H1 (cell line): ENCODE measurements around the gene RNF187.

Experiments
- BRCA1 ChIP-seq: IDR thresholded peaks from 2 replicates; pipeline ENCODE4 v1.6.1; 2012; ENCODE audit warnings: low read depth, low read length, improper control_type of control experiment
- CBX5 ChIP-seq: fragments of 300-800, 300-1000 bp; sonication (generic); IDR thresholded peaks from 2 replicates; pipeline ENCODE4 v1.7.1; 2016; ENCODE audit warnings: antibody characterized with exemption, low read length, low read depth
- CHD1 ChIP-seq: IDR thresholded peaks from 2 replicates; pipeline ENCODE4 v1.6.1; 2012; ENCODE audit warnings: low read depth, low read length, improper control_type of control experiment
- CTCF ChIP-seq, 3 experiments: IDR thresholded peaks; 1 replicate in 2 of 3; 2 replicates in 1 of 3; pipeline versions ENCODE4 v1.5.1 to v1.6.1; 2011; ENCODE audit warnings: low read length in 3 of 3, mild to moderate bottlenecking in 3 of 3, inconsistent platforms in 2 of 3, low read depth in 1 of 3, moderate library complexity in 1 of 3; ENCODE audit not compliant: insufficient read depth in 1 of 3; ENCODE audit errors: control extremely low read depth in 1 of 3
- EZH2 ChIP-seq: fragments of 200-600 bp; sonication (generic); IDR thresholded peaks from 2 replicates; pipeline ENCODE4 v1.7.1; 2012; ENCODE audit warnings: low read depth, mild to moderate bottlenecking, moderate library complexity, low read length, inconsistent platforms; ENCODE audit not compliant: severe bottlenecking
- MAX ChIP-seq: IDR thresholded peaks from 2 replicates; pipeline ENCODE4 v1.6.1; 2012; ENCODE audit warnings: inconsistent platforms
- NRF1 ChIP-seq: IDR thresholded peaks from 2 replicates; pipeline ENCODE4 v1.6.1; 2011; ENCODE audit warnings: mild to moderate bottlenecking, low read depth, low read length, improper control_type of control experiment
- PHF8 ChIP-seq: fragments of 200-600 bp; sonication (generic); conservative IDR thresholded peaks from 2 replicates; pipeline ENCODE4 v1.7.1; 2012; ENCODE audit warnings: low read depth, mild to moderate bottlenecking, inconsistent platforms, low read length, moderate library complexity
- POLR2A ChIP-seq, 2 experiments: IDR thresholded peaks; 1 replicate in 1 of 2; 2 replicates in 1 of 2; pipeline ENCODE4 v1.6.1; 2011; ENCODE audit warnings: low read depth in 2 of 2, low read length in 2 of 2, mild to moderate bottlenecking in 2 of 2; ENCODE audit errors: control extremely low read depth in 1 of 2
- POLR2AphosphoS5 ChIP-seq: IDR thresholded peaks from 2 replicates; pipeline ENCODE4 v1.6.1; 2011; ENCODE audit warnings: low read depth, low read length
- SIN3A ChIP-seq, 2 experiments: IDR thresholded peaks in 1 of 2; conservative IDR thresholded peaks in 1 of 2; 2 replicates each; pipeline ENCODE4 v1.6.1; 2011 to 2012; ENCODE audit warnings: low read length in 2 of 2, improper control_type of control experiment in 1 of 2, low read depth in 1 of 2, mild to moderate bottlenecking in 1 of 2
- SP1 ChIP-seq: IDR thresholded peaks from 2 replicates; pipeline ENCODE4 v1.6.1; 2011; ENCODE audit warnings: low read depth, low read length
- SRF ChIP-seq: IDR thresholded peaks from 2 replicates; pipeline ENCODE4 v1.6.1; 2011; ENCODE audit warnings: mild to moderate bottlenecking, low read depth, low read length, moderate library complexity
- TAF7 ChIP-seq: optimal IDR thresholded peaks from 2 replicates; pipeline ENCODE3; 2011; ENCODE audit warnings: low read depth, mild to moderate bottlenecking, inconsistent platforms, low read length, moderate library complexity, borderline replicate concordance

DNA sequence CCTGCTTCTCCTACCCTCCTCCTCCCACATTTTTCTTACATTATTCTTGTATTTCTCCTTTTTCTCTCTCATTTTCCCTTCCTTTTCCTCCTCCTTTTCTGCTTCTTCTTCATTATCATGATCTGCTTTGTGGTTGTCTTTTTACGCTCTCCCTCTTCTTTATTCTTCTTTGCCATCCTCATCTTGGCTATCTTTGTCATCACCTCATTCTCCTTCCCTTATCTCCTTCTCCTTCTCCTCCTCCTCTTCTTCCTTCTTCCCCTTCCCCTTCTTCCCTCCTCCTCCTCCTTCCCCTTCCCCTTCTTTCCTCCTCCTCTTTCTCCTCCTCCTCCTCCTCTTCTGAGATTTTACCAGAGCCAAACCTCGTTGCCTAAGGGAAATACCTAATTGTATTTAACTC lies 30.5 kb downstream of the RNF187 start:
- TF ChIP-seq SP1 (no peak), NRF1 (no peak), CTCF (IDR thresholded peaks at IDR 0.05; ENCODE audit: control extremely low read depth in 1 of 3, insufficient read depth in 1 of 3, low read depth in 1 of 3, low read length in 3 of 3) (no peak), TAF7 (no peak), SRF (no peak), MAX (no peak), PHF8 (no peak), POLR2A (IDR thresholded peaks at IDR 0.05; ENCODE audit: control extremely low read depth in 1 of 2, low read depth in 2 of 2, low read length in 2 of 2) (no peak), POLR2AphosphoS5 (no peak), BRCA1 (no peak), SIN3A (conservative IDR thresholded peaks at IDR 0.05 in 1 of 2, IDR thresholded peaks at IDR 0.05 in 1 of 2; ENCODE audit: low read depth in 1 of 2, low read length in 2 of 2) (no peak), CHD1 (no peak), CBX5 (no peak), EZH2 (no peak)
